ENCODE data around the gene KCTD21.
"Not testable (repeated sequence)": the region's sequence is repeated elsewhere in the genome, so short reads cannot be mapped to it uniquely, and the experiment has no call there.

Gene KCTD21

DNA sequence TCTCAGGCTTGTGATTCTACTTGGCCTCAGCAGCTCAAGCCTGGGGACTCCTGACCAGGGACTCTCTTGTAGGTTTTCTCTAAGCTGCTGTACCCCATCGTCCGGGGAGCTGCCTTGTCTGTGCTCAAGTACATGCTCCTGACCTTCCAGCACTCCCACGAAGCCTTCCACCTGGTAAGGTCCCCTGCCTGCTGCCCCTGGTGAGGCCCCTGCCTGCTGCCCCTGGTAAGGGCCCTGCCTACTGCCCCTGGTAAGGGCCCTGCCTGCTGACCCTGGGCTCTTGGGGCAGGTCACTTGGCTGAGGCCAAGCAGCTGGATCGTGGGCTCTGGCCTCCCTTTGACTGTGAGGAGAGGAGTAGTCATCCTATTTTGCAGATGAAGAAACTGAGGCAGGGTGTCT, 11.6 kb upstream of the KCTD21 start:
- DNase-seq: no peak

DNA sequence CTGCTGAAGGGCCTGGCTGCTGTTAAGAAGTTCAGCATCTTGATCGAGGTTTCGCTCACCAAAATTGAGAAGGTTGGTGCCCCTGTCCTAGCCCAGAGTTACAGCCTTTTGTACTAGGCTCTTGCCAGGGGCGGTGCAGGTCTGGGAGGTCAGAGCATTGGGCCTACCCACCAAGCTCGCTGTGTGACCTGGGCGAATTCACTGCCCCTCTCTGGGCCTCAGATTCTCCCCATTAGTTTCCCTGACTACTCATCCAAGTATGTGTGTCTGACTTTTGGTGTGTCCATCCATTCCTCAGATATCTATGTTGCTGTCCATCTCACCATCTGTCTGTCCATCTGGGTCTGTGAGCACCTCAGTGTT, 11.2 kb upstream of the KCTD21 start:
- no peak for DNase-seq

DNA sequence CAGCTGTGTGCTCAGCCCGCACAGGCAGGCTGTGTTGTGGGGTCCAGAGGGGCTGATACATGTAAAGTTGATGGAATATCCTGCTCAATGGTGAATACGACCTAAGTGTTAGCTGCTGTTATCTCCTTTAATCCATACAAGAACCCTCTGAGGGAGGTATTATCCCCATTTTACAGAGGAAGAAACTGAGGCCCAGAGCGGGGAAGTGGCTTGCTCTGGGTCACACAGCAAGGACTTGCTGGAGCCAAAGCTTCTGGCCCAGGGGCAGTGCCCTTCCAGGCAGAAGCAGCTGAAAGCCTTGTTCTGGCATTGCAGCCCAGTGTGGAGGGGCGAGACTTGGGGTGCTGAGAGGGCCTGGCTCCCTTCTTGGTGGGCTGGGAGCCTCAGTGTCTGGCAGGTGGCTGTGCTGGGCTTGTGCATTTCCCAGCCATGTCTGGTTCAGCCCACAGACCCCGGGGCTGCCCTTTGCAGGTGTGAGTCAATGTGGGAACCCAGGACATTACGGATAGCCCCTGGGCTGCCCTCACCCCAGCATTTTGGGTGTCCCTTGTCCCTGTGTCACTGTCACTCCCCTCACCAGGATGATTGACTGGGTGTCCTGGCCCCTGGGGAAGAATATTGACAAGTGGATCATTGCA, 10.7 kb upstream of the KCTD21 start:
- DNase-seq: no peak

DNA sequence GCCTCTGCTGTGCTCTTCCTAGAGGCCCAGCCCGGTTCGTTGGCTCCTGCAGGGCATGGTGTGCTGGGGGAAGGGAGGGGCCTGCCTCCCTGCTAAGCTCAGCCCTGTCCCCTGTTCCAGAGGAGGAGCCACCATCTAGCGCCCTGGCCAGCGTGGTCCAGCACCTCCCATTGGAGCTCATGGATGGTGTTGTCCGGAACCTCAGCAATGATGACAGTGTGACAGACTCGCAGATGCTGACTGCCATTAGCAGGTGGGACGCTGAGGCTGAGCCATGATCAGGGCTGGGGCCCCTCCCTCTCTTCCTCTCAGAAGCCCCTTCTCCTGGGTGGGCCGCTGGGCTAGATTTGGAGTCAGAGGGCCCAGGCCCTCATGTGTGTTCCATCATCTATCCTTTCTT, 9.4 kb upstream of the KCTD21 start:
- no peak for DNase-seq

DNA sequence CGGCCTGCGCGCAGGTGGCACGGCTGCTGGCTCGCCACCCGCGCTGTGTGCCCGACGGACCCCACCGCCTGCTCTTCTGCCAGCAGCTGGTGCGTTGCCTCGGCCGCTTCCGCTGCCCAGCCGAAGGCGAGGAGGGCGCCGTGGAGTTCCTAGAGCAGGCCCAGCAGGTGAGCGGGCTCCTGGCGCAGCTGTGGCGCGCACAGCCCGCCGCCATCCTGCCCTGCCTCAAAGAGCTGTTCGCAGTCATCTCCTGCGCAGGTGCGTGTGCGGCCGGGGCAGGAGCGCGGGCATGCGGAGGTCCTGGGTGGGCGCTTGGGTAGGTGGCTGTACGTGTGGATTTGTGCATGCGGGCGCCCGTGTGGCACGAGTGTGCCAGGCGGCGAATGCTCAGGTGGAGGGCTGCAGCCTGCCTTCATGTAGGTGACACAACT, 8.2 kb upstream of the KCTD21 start:
- DNase-seq: no peak

GRCh38 chr11:78195917-78196560, 7.6 kb upstream of the KCTD21 start:
- peak; percentile 10 for DNase-seq

GRCh38 chr11:78194490-78194889, 6.1 kb upstream of the KCTD21 start:
- no peak for DNase-seq

DNA sequence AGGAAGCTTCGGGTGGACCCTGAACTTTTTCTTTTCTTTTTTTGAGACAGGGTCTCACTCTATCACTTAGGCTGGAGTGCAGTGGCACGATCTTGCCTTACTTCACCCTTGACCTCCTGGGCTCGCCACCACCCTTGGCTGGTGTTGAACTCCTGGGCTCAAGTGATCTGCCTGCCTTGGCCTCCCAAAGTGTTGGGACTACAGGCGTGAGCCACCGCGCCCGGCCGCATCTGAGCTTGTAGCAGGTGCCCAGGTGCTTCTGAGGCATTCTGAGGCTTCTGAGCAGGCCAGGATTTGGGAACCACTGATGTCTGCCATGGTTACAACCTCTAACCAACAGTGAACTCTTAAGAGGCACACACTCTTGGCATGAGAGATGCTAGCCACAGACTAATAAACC, 5.4 kb upstream of the KCTD21 start:
- DNase-seq: no peak

GRCh38 chr11:78192911-78193351, 4.5 kb upstream of the KCTD21 start:
- DNase-seq: no peak

DNA sequence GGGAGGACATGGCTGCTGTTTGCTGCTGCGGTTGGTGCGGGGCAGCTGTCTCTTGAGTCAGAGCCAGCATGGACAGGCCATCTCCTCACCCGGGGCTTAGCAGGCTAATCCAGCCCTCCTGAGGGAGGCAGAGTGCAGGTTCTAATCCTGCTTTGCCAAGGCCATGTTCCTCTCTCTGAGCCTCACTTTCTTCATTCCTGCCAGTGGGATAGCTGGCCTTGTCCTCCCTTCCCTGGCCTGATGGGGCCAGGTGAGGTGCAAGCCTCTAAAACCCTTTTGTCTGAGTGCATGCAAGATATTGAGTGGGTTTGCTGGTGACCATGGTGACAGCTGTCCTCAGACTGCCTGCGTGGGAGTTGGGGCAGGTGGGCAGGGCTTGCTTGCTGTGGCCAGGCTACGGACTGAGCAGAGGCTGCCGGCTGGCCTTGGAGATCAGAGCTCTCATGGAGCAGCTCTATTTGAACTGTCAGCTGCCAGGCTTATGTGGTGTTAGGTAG, 3.8 kb upstream of the KCTD21 start:
- no peak for DNase-seq

- DNase-seq: no peak
These were observed 2.6 kb upstream of the KCTD21 start for GRCh38 chr11:78190871-78191538.

- DNase-seq: no peak
These were observed 1.9 kb upstream of the KCTD21 start for GRCh38 chr11:78190374-78190773.

- DNase-seq: no peak
These were observed 1.4 kb upstream of the KCTD21 start for GRCh38 chr11:78189851-78190250.

DNA sequence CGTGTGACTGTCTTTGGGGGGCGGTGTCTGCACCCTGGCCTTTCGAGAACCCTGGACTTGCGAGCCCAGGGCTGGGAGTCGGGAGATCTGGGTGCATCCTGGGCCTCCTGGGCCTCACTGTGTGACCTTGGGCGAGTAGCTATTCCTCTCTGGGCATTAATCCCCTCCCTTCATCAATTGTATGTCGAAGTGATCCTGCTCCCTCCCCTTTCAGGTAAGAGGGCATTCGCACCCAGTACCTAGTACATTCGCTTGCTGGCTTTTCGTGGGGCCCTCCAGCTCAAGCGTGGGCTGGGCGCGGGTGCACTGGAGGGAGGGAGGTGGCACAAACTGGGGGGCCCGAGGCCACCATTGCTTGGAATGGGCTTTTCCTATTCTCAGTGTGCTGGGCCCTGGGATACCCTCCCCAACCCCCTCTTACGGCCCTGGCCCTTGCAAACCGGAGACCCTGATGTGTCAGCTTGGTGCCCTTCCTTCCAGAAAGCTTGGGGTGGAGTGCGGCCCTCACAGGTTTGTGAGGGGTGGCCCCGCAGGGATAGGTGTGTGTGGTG, 823 bp upstream of the KCTD21 start:
- DNase-seq: no peak

- DNase-seq: no peak
These were observed 800 bp downstream of the KCTD21 start for GRCh38 chr11:78187366-78188285.

- DNase-seq: peak; percentile 67
These were observed 7.2 kb downstream of the KCTD21 start for GRCh38 chr11:78181185-78181584.

DNA sequence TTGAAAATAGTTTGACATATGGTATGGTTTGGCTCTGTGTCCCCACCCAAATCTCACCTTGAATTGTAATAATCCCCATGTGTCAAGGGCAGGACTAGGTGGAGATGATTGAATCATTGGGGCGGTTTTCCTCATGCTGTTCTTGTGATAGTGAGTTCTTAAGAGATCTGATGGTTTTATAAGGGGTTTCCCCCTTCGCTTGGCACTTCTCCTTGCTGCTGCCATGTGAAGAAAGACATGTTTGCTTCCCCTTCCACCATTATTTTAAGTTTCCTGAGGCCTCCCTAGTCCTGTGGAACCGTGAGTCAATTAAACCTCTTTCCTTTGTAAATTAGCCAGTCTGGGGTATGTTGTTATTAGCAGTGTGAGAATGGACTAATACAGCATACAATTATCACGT, 7.7 kb downstream of the KCTD21 start:
- no peak for DNase-seq

DNA sequence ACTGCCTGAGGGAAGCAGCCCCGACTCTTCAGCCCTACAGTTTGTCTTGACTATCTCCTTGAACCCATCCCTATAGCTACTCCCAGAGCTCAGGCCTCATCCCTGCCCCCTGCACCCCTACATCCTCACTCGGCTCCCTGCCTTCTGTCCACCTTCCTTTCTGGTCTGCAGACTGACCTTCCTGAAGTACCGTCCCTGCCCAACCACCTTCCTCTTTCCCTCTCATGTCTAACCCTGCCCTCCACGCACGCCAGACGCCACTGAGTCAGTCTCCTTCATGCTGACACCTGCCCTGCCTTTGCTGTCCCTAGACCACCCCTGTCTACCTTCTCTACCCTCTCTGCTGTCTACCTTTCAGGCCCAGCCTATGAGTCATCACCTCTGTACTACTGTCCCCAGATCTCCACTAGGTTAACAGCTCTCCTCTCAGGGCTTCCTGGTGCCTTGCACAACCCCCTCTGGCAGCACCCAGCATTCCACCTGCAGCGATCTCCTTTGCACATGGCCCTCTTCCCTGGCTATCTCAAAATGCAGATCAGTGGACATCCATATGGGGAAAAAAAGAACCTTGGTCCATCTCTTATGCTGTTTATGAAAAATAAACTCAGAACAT, 8.9 kb downstream of the KCTD21 start:
- DNase-seq: no peak

DNA sequence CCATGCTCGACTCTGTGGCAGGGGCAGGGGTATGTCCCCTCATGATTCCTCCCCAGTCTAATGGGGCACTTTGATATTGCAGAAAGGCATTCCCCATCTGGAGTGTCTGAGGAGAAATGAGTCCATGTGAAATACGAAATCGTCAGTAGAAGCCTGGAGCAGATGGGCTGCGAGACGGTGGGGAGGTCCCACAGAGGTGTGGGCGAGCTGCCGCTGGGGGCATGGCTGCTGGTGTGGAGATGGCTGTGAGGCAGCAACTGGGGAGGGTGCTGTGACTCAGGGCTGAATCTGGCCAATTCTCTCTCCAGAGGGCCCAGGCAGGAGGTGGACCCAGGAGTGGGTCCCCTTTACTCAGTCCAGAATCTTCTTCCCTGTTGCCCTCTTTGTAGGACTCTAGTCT, 11.2 kb downstream of the KCTD21 start:
- DNase-seq: no peak

DNA sequence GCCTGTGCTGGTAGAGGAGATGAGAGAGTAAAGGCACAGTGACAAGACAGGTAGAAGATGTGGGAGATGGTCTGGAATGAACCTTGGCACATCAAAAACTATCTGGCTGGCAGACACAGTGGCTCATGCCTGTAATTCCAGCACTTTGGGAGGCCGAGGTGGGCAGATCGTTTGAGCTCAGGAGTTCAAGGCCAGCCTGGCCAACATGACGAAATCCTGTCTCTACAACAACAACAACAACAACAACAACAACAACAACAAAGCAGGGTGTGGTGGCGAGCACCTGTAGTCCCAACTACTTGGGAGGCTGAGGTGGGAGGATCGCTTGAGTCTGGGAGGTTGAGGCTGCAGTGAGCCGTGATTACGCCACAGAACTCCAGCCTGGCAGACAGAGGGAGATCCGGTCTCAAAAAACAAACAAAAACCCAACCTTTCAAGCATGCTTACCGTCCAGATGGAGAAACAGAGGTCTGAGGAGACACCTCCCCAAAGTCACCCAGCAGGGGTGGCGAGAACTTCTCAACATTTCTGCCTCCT, 11.8 kb downstream of the KCTD21 start:
- no peak for DNase-seq

DNA sequence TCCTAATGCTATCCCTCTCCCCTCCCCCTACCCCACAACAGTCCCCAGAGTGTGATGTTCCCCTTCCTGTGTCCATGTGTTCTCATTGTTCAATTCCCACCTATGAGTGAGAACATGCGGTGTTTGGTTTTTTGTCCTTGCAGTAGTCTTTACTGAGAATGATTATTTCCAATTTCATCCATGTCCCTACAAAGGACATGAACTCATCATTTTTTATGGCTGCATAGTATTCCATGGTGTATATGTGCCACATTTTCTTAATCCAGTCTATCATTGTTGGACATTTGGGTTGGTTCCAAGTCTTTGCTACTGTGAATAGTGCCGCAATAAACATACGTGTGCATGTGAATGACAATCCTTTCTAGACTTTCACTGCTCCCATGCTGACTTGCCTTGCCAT, 12.6 kb downstream of the KCTD21 start:
- not testable (repeated sequence) for DNase-seq

- DNase-seq: no peak
These were observed 16.5 kb downstream of the KCTD21 start for GRCh38 chr11:78171951-78172350.

All from fibroblast of skin of scalp (primary cell).